ENCODE measurements around the gene PSMD6. TPM values are rescaled to one million over a fixed set of nuclear protein-coding genes. Genes with fewer than 3 reads are reported as not detected.
A peak's percentile ranks its signal among the peaks of the same experiment; 100 is the strongest.

The PSMD6 gene
- polyA plus RNA-seq, 10 donors: 74.1 to 96.0 (median 84.0) TPM

DNA sequence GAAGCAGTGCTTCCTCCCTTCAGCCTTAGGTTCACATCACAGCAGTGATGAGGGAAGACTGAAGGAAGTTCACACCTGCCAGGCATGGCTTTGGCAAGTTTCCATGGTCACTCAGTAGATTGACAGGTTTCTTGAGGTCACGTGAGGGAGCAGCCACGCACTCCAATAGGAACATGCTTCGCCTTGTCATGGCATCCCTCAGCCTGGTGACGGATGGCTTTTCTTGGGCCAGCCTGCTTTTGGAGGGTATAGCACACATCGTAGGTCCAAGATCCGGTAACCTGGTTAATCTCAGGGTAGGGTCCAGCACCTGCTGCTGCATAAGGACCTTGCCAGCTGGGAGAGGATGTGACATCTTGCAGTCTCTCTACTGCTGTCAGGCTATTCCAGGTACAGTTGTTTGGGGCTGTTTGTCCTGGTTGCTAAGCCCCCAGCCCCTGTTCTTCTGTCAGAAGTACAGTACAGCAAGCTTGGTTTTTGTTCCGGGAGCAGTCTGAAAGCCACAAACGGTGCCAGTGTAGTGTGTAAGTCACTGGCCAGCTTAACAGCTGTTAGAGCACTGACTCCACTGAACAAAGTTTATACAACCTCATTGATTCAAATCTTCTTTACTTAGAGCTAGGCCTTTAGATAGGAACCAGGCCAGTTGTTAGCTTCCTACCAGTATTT, 42.3 kb downstream of the PSMD6 start:
- no peak for DNase-seq

DNA sequence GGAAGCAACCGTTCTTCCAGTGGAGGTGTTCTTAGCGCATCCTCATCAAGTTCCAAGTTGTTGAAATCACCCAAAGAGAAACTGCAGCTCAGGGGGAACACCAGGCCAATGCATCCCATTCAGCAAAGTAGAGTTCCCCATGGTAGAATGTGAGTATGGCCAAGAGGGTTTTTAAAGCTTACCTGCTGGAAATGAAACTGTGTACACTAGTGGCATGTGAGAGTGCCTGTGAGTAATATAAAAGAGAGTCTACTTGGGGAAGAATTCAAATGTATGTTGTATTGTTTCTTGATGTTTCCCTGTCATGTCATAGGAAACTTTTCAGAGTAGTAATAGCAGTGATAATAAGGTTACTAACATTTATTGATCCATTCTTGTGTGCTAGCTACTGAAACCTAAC, 43.3 kb downstream of the PSMD6 start:
- no peak for DNase-seq

DNA sequence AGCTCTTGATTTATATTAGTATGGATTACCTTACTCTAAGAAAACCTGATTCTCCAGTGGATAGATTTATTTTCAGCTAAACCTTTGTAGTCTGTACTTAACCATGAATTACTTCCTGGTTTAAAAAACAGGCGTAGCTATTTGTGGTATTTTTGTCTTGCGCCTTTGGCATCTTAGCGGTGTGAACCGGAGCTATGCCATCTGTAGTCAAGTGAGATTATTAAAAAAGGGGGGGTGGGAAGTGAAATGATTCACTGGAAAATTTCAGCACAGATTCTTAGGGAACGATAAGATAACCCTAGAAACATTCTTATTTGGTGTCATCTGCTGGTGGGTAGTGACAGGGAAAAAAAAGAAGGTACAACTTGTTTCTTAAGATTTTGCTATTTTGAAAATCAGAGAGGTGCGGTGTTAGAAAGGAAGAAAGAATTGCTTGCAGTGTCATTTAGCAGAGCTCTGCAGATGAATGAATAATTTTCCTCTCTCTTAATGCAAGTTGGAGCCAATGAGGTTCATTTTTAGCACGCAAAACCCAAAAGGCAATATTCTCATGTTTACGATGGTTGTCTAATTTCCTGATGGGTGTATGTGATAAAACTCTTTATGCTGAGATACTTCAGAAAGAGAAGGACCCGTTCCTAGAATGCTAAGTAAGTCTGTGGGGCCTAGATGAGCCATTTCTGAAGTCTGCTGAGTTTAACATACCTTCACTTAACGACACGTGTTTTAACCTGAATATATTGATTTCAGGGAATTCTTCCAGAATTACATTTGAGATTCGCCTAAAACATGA, 44.0 kb downstream of the PSMD6 start:
- DNase-seq: no peak

DNA sequence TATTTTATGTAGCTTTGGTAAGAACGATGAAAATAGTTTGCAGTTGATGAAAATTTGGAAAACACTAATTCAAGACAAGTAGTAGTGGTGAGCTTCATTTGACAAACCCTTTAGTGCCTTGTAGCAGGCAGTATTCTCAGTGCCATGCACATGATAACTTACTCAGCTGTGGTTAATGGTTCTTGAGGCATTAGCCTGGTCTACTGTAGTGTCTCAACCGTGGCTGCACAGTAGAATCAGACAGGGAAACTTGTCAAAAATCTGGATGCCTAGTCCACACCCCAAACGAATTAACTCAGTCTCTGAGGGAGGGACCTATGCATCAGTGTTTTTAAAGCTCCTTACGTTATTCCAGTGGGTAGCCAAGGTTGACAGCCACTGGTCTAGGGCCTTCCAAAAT, 45.4 kb downstream of the PSMD6 start:
- DNase-seq: no peak

DNA sequence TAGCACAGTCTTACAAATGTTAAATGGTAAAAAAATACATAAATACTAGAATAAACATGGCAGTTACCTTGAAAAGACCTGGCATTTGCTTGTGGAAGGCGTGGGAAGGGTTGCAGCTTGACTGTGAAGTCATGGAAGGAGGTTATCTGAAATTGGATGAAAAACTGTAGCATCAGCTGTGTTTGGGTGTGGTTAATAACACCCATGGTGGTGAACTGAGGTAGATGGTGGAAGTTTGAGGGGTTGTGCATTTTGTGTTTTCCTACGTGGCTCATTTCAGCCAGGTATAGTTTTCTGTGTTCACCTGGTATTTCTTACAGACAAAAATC, 46.5 kb downstream of the PSMD6 start:
- no peak for DNase-seq

DNA sequence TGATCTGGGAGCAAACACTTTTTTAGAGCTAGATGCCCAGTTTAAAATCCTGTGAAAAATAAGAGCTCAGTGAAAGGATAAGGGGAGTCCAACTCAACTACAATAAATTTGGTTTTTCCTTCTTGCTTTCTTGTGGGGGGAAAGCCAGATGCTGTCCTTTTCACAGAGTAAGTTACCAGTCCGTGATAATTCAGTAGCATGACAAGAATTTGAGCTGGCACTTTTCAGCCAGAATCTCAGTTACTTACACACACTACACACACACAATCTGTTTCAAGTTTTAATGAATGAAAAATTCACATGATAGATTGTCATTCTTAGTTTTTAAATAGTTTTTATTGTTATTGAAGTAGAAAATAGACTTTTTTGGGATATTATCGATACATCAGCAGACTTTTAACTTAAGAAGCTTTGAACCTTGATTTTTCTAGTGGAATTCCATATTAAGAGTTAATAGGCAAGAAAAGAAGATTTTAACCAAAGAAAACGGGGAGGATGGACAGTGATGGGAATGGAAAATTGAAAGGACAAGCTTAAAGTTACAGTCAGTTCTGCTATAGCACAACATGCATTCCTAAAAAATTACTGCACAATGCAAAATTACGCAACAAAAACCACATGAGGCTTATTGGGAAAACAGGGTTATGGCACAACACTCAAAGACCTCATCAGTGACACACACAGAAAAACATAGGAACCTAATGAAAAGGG, 47.0 kb downstream of the PSMD6 start:
- peak; percentile 58 to 86 (median 74) for DNase-seq

DNA sequence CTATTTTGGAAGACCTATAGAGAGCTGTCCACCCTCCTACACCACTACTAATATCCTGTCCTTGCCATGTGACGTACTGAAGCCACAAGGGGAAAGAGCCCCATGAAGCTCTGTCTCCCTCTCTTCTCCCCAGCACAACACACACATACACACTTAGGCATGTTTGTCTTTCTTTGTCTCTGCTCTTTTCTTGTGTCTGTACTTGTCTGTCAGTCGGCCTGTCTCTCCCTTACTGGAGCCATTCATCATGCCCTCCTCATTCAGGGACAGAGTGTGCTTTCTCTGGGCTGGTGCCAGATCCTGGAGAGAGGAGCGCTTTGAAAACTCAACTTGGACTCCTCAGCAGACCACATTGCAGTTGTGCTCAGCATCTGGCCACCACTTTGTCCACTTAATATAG, 47.6 kb downstream of the PSMD6 start:
- peak in 2 of 3 donors; percentile 28 to 40 for DNase-seq

DNA sequence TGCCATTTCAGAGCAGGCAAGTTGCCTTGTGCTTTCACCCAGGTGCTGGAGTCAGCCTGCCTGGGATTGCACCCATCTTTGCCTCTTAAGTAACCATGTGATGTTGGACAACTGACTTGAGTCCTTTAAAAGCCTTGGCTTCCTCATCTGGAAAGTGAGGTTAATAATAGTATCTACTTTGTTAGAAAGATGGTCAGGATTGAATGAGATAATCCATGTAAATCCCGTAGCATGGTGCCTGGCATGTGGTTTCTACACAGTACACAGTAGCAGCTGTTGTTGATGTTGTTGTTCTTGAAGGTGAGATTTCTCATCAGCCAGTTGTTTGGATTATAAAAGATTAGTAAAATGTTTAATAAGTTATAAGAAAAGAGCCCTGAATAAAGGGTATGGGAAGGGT, 48.8 kb downstream of the PSMD6 start:
- DNase-seq: no peak

DNA sequence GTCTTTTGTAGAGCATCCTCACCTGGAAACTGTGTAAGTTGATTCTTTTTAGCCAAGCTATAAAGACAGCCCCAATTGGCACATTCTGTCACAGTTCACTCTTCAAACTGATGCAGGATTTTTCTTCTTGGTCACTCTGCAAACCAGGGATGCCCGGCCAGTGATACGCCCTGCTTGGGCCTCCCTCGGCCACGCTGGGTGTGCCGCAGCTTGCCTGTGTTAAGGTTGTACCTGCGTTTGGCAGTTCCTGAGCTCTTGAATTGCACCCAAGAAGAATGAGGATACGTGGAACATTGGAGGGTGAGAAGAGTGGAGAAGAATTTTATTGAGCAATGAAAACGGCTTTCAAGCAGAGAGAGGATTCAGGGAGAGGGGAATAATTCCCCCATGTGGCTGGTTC, 49.9 kb downstream of the PSMD6 start:
- no peak for DNase-seq

DNA sequence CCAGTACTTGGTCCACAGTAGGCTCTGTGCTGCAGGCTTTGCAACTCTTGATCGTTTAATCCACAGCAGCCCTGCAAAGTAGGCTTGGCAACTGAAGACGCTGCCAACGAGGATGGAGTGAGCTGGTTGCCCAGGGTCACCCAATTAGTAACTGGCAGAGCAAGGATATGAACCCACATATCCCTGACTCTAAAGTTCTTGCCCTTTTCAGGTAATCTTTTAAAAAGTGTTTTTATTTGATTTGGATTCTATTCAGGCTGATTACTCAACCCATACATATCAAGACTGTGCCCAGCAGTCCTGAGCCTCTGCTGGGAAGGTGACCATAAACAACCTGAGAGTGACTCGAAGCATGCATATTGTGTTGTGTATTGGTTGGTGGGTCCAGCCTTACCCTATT, 50.3 kb downstream of the PSMD6 start:
- DNase-seq: no peak

DNA sequence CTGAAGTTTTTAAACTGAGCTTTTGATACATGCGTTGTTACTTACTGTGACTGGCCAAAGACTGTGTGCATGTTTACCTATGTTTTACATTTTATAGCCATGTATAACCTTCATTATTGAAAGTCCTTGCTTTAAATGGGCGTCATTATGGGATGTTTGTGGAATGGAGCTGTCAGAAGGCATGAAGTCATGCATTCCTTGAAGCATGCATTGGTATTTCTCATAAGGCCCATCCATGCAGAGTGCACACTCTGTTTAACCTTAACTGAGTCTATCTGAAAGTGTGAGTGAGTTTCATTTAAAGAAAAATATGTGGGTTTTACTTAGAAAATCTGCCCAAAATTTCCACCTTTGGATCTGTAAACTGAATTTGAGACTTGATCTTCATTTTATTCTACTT, 51.1 kb downstream of the PSMD6 start:
- DNase-seq: peak in 1 of 3 donors; percentile 60

DNA sequence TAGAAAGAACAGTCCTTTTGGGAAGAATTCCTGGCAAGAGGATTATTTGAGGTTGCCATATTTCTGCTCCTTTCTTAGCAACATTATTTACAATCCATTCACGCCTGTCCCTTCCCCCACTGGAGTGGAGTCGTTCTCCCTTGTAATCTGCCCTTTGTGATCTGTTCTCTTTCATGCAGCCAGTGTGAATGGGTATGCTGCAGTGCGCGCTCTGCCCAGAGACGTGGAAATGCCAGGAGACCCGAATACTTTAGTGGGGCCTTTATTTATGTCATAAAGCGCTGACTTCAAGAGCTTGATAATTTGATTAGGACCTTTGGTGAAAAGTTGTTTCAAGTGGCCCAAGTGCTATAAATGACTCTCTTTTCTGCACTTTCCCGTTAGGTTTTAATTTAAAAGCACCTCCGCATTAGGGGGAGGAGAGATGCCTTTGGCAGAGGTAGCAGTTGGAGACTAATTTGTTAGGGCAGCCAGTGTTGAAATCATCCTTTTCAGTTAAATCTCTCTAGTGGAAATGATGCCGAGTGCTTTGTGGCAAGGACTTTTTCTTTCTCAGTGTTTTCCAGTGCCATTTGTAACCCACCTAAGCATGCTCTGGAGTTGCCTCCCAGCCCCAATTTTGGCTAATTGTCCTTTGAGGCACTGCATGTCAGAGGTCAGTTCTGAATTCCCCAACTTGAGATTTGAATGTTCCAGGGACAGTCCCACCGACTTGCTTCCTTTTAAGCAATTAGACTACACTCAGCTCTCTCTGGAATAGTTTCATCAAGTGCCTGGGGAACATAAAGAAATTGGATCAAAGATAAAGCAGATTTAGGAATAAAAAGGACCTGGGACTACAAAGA, 52.4 kb downstream of the PSMD6 start:
- DNase-seq: peak in 2 of 3 donors; percentile 72 to 78

DNA sequence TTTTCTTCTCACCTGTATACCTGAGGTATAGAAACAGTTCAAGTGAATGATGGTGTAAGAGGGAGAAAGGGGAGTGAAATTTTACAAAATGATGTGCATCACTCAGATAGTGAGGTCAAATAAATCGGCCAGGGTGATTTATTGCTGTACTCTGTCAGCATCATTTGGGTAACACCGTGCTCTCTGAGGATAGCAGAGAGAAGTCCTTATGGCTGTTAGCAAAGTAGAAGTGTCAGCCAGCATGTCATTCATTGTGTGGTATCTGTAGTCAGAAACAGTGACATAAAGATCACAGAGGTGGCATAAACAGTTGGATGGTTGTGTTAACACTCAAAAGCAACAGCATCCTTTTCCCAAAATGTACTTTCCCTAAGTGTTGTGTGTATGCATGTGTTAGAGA, 53.4 kb downstream of the PSMD6 start:
- no peak for DNase-seq

DNA sequence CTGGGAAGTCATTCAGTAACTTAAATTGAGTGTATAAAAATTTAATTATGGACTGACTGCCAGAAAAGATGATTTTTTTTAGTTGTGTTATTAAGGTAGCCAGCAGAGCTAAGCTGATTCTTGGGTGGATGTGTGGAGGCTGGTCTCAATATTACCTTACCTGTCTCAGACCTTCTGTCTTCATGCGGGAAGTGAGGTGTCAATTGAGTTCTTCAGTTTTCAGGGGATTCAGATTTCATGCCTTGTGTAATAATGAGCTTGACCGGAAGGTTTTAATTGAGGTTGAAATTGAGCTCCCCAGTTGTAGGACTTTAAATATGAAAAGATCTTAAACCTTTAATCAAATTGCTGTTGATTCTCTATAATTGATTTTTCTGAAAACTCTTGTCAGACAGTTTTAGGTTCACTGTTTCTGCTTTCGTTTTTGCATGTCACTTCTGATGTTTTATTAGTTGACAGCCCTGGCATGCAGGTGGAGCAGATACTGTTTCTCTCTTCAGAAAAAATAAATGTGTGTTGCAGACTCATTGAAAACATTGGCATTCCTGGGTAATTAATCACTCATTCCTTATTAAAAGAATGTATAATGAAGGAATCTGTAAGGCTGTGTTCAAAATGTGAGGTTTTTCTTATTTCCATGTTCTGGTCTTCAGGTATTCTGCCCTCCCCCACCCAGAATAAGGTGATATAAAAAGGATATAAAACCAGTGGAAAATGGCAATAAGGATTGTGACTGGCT, 54.5 kb downstream of the PSMD6 start:
- DNase-seq: no peak

DNA sequence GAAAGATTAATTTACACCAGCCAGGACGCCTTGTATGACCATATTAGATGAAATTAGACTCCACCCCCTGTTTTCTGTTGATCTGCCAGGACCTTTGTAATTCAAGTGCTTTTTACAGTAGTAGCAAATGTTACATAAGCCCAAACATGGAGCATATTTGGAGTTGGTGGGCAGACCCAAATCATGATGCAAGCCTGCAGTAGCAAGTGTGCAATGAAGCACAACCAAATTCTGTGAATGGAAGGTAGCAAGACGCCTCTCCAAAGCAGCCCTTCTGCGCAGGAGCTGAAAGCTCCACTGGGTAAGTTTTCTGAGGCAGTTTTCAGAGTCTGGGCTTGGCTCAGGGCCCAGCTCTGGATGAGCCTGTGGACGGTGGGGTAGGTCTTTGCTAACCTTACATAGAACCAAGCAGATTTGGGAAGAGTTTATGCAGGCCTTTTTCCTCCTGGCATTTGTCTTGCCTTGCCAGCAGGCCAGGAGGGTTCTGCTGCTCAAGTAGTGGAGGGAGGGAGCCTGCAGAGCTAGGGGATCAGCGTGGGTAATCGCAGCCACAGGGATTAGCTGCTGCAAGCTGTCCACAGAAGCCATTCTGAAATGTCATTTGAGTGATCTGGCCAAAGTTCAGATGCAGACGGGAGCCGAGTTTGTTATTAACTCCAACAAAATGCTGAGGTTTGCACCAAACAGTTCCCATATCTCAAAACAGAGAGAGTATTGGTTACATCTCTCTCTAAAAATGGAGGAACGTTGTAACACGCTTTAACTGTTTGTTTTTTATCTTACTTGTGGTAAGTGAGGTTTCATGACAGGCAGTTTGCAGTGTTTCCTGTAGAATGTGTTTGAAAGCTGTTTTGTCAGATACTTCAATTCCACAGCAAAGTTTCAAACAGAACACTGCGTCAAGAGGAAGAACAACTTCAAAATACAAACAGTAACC, 55.4 kb downstream of the PSMD6 start:
- peak in 2 of 3 donors; percentile 57 to 74 for DNase-seq

DNA sequence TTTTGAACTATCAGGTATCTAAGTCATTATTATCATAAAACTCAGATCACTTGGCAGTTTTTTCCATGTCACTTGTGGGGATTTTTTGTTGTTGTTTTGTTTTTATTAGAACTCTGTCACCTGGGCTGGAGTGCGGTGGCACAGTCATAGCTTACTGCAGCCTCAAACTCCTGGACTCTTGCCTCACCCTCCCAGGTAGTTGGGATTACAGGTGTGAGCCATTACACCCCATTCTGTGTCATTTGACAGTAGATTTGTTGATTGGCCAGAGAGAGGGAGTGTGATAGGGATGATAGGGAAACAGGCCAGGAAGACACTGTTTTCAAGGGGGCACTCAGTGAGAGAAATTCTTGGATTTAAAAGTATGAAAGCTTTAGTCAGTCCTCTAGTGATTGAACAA, 56.4 kb downstream of the PSMD6 start:
- DNase-seq: no peak

DNA sequence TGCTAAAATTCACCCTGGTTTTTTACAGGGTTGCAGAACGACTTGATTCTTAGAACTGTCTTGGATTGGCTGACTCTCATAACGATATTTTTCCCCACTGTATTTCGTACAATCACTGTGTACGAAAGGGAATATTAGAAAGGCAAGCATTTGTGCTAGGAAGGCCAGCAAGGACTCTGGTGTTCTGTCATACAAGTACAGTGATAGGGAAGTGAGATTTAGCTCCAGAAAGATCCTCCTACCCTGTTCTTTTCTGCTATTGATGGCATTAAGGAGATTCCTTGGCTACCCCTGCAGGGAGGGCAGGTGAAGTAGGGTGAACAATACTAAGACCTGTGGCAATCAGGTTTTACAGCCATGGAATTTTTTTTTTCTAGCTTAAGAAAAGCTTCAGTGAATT, 57.3 kb downstream of the PSMD6 start:
- no peak for DNase-seq

DNA sequence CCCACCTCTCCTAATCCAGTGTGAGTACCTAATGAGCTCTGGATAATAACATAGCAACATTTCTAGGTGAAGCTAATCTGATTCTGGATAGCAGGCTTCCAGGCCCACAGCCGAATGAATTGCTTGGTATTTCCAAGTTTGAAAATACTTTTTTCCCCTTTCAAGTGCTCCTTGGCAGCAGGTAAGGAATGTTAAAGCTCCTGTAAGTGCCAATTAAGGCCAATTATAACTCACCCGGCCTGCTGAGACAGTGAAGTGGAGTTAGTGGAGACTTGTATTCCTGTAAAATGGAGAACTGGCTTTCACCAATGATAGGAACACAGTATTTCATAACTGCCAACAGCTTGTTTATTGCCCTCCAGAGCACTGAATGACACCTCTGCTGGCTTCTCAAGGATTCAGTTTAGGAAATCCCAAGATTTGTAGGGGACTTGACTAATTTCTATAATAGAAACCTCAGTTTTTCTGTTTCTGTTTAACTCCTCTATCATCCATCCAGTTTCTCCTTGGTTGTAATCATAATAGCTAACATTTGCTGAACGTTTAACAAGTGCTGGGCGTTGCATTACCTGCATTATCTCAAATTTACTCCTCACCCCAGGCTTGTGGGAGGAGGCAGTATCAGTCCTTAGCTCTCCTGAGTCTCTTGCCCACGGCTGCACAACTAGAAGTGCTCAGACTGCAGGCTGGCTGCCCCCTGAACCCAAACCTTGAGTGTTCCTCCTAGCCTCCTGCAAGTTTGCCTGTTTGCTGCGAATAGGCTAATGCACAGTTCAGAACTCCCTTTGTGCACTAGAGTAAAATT, 58.4 kb downstream of the PSMD6 start:
- no peak for DNase-seq

DNA sequence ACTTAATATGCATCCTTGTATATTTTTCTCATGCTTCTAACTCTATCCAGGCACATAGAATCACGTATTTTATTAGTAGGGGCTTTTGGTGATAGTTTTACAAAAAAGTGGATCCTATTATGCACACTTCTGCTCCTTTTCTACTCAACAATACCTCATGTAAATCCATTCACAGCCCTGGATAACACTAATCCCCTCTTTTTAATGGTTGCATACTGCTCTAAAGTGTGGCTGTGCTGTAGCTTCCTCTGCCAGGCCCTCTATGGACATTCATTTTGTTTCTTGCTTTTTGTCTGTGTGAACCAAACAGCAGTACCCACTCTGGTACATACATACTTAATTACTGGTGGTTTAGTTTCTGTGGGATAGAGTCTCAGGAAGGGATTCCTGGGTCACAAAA, 59.8 kb downstream of the PSMD6 start:
- no peak for DNase-seq
